Esophagus muscularis mucosa (tissue), 4 donors: ENCODE measurements around the gene CHST14. TPM values are rescaled to one million over a fixed set of nuclear protein-coding genes. Genes with fewer than 3 reads are reported as not detected.
A peak's percentile ranks its signal among the peaks of the same experiment; 100 is the strongest.

Experiments
- DNase-seq: peaks from one replicate; pipeline ENCODE4 v3.0.0-alpha.2; 2017; ENCODE audit errors: extremely low spot score
- H3K27ac ChIP-seq, 4 donors: fragments of 200-600 bp; sonication (generic); replicated peaks in 1 of 4; 1 replicate in 3 of 4; 2 replicates in 1 of 4; pipeline ENCODE4 v1.5.1; 2016 to 2019; ENCODE audit warnings: mild to moderate bottlenecking in 1 of 4
- H3K27me3 ChIP-seq, 4 donors: fragments of 200-600 bp; sonication (generic); one replicate each; pipeline versions ENCODE4 v1.5.1 to v1.6.0; 2016 to 2019
- H3K36me3 ChIP-seq, 4 donors: fragments of 200-600 bp; sonication (generic); one replicate each; pipeline ENCODE4 v1.5.1; 2016 to 2019
- H3K4me1 ChIP-seq, 4 donors: fragments of 200-600 bp; sonication (generic); one replicate each; pipeline ENCODE4 v1.5.1; 2016 to 2019
- H3K4me3 ChIP-seq, 4 donors: fragments of 200-600 bp; sonication (generic); 1 replicate in 2 of 4; 2 replicates in 2 of 4; pipeline ENCODE4 v1.5.1; 2016 to 2019; ENCODE audit warnings: mild to moderate bottlenecking in 4 of 4, moderate library complexity in 1 of 4
- H3K9me3 ChIP-seq, 4 donors: fragments of 200-600 bp; sonication (generic); 1 replicate in 3 of 4; 2 replicates in 1 of 4; pipeline ENCODE4 v1.5.1; 2016 to 2019
- CTCF ChIP-seq, 3 experiments: fragments of 200-600 bp in 2 of 3; fragments of 450-650 bp in 1 of 3; sonication (generic) in 2 of 3; IDR thresholded peaks; one replicate each; pipeline ENCODE4 v1.5.1; 2017 to 2019; ENCODE audit warnings: antibody characterized with exemption in 3 of 3, mild to moderate bottlenecking in 2 of 3, moderate library complexity in 1 of 3
- EP300 ChIP-seq: sonication (generic); formaldehyde crosslinking; IDR thresholded peaks from one replicate; pipeline ENCODE4 v1.6.1; 2017; ENCODE audit warnings: antibody characterized with exemption
- POLR2A ChIP-seq: fragments of 450-650 bp; IDR thresholded peaks from one replicate; pipeline ENCODE4 v1.6.1; 2017; ENCODE audit warnings: antibody characterized with exemption, moderate library complexity, mild to moderate bottlenecking, low read depth
- POLR2AphosphoS5 ChIP-seq, 2 donors: sonication (generic); formaldehyde crosslinking; IDR thresholded peaks; one replicate each; pipeline ENCODE4 v1.6.1; 2017; ENCODE audit warnings: antibody characterized with exemption in 2 of 2
- WGBS: methylation state at CpG from one replicate; pipeline ENCODE4 v1.1.5; 2018; 5-methylcytosine and 5-hydroxymethylcytosine counted together
- intact Hi-C: fragments of 100-400 bp; cut with DNase I; formaldehyde crosslinking; loops from one replicate; pipeline ENCODE4 v1.15.1; 2023
- total RNA-seq, 4 donors: library from RNA; depleted of rRNA; stranded (reverse); fragments of >200 nt; gene quantifications; one replicate each; pipeline versions ENCODE4 v1.1.0 to v1.2.1, GENCODE V29; 2016

Gene CHST14
- total RNA-seq, 4 donors from 2014 or later, result 7.9 to 16.6 (median 12.5) TPM

GRCh38 chr15:40440743-40441564 lies 29.8 kb upstream of the CHST14 start, which contains the start of gene BAHD1:
BAHD1 (plus strand) TSS chr15:40440953; CDS start chr15:40458465, 17,512 bp downstream.
- TF ChIP-seq CTCF (IDR thresholded peaks at IDR 0.05), result peak in 1 of 3 experiments; percentile 8
- no peak for TF ChIP-seq EP300
- peak; percentile 65 to 71 for TF ChIP-seq POLR2AphosphoS5 (IDR thresholded peaks at IDR 0.05)
- no CpG with 5 or more reads among the region's 119 CpGs for WGBS
- Histone ChIP-seq H3K36me3 (no peaks in the 10 kb centered on the region), H3K27me3 (peaks cover 0 to 31% (median 12%) of the 10 kb centered on the region in 4 donors), H3K27ac (peak within 1 kb of the TSS; percentile 84 to 89 (median 86)), H3K4me1 (peaks cover 63 to 75% (median 71%) of the 10 kb centered on the region in 4 donors), H3K4me3 (peak within 1 kb of the TSS; percentile 96 to 100 (median 96)), H3K9me3 (no peaks in the 10 kb centered on the region)
- peak; percentile 99 for DNase-seq
- intact Hi-C loops, result loop anchor here (10.0 kb wide), 1 partner anchor 154 kb away; the partner anchor contains the start of gene KNL1

- H3K4me3 ChIP-seq, result peak overlapping the region; percentile 96 to 100 (median 96)
- 2% methylated on average over 8 of the region's 119 CpGs for WGBS
- H3K36me3 ChIP-seq, result no peaks in the 10 kb centered on the region
- H3K27me3 ChIP-seq, result peaks cover 0 to 22% (median 7%) of the 10 kb centered on the region in 4 donors
- no peak for DNase-seq
- peak overlapping the region; percentile 45 to 89 (median 85) for H3K27ac ChIP-seq
- intact Hi-C loops, result loop anchor here (10.0 kb wide), 1 partner anchor 153 kb away; the partner anchor contains the start of gene KNL1
- no peak for TF ChIP-seq POLR2A
- TF ChIP-seq POLR2AphosphoS5 (IDR thresholded peaks at IDR 0.05), result no peak
- TF ChIP-seq CTCF (IDR thresholded peaks at IDR 0.05), result peak; percentile 29 to 36 (median 32)
- no peak for TF ChIP-seq EP300
- H3K4me1 ChIP-seq, result peaks cover 58 to 69% (median 62%) of the 10 kb centered on the region in 4 donors
- H3K9me3 ChIP-seq, result no peaks in the 10 kb centered on the region
Observed at GRCh38 chr15:40441565-40442531, 28.9 kb upstream of the CHST14 start.

GRCh38 chr15:40443255-40443654 lies 27.5 kb upstream of the CHST14 start:
- no peak overlapping the region for H3K27ac ChIP-seq
- no peaks in the 10 kb centered on the region for H3K9me3 ChIP-seq
- WGBS, result 94% methylated on average over 4 of the region's 4 CpGs
- no peak overlapping the region for H3K4me3 ChIP-seq
- no peaks in the 10 kb centered on the region for H3K36me3 ChIP-seq
- H3K27me3 ChIP-seq, result peaks cover 0 to 8% (median 0%) of the 10 kb centered on the region in 4 donors
- TF ChIP-seq POLR2AphosphoS5 (IDR thresholded peaks at IDR 0.05) (no peak), POLR2A (no peak), CTCF (IDR thresholded peaks at IDR 0.05) (no peak), EP300 (no peak)
- peaks cover 51 to 59% (median 55%) of the 10 kb centered on the region in 4 donors for H3K4me1 ChIP-seq
- no peak for DNase-seq
- intact Hi-C loops, result loop anchor here (10.0 kb wide), 1 partner anchor 152 kb away; the partner anchor contains the start of gene KNL1

GRCh38 chr15:40443846-40444245 lies 26.9 kb upstream of the CHST14 start:
- peaks cover 49 to 59% (median 55%) of the 10 kb centered on the region in 4 donors for H3K4me1 ChIP-seq
- no peak overlapping the region for H3K27ac ChIP-seq
- TF ChIP-seq POLR2A, result no peak
- no peak for TF ChIP-seq CTCF (IDR thresholded peaks at IDR 0.05)
- no peak for TF ChIP-seq POLR2AphosphoS5 (IDR thresholded peaks at IDR 0.05)
- no peak for TF ChIP-seq EP300
- H3K4me3 ChIP-seq, result no peak overlapping the region
- H3K9me3 ChIP-seq, result no peaks in the 10 kb centered on the region
- no peak for DNase-seq
- H3K27me3 ChIP-seq, result peaks cover 0 to 2% (median 0%) of the 10 kb centered on the region in 4 donors
- WGBS, result 74% methylated on average over 3 of the region's 3 CpGs
- intact Hi-C loops, result loop anchor here (10.0 kb wide), 1 partner anchor 151 kb away; the partner anchor contains the start of gene KNL1
- no peaks in the 10 kb centered on the region for H3K36me3 ChIP-seq
